Measurements from ENCODE around the gene IQCM.

IQCM gene

GRCh38 chr4:149785696-149786431 lies 29.8 kb downstream of the IQCM start:
- no peak for TF ChIP-seq CTCF (IDR thresholded peaks at IDR 0.05; ENCODE audit: control insufficient read depth, extremely low read depth, insufficient read depth)
- H3K4me3 ChIP-seq (ENCODE audit: low read depth, low read length) = no peak overlapping the region
- DNase-seq (ENCODE audit: low read depth) = no peak

GRCh38 chr4:149784018-149784417 lies 31.6 kb downstream of the IQCM start:
- DNase-seq (ENCODE audit: low read depth) = no peak
- TF ChIP-seq CTCF (IDR thresholded peaks at IDR 0.05; ENCODE audit: control insufficient read depth, extremely low read depth, insufficient read depth) = no peak
- no peak overlapping the region for H3K4me3 ChIP-seq (ENCODE audit: low read depth, low read length)

GRCh38 chr4:149781150-149781549 lies 34.5 kb downstream of the IQCM start:
- no peak for TF ChIP-seq CTCF (IDR thresholded peaks at IDR 0.05; ENCODE audit: control insufficient read depth, extremely low read depth, insufficient read depth)
- H3K4me3 ChIP-seq (ENCODE audit: low read depth, low read length) = no peak overlapping the region
- DNase-seq (ENCODE audit: low read depth) = no peak

- TF ChIP-seq CTCF (IDR thresholded peaks at IDR 0.05; ENCODE audit: control insufficient read depth, extremely low read depth, insufficient read depth) = no peak
- H3K4me3 ChIP-seq (ENCODE audit: low read depth, low read length) = no peak overlapping the region
- no peak for DNase-seq (ENCODE audit: low read depth)
Measured at GRCh38 chr4:149768477-149768876, 47.2 kb downstream of the IQCM start.

GRCh38 chr4:149766135-149766534 lies 49.5 kb downstream of the IQCM start:
- no peak overlapping the region for H3K4me3 ChIP-seq (ENCODE audit: low read depth, low read length)
- no peak for TF ChIP-seq CTCF (IDR thresholded peaks at IDR 0.05; ENCODE audit: control insufficient read depth, extremely low read depth, insufficient read depth)
- DNase-seq (ENCODE audit: low read depth) = no peak

DNA sequence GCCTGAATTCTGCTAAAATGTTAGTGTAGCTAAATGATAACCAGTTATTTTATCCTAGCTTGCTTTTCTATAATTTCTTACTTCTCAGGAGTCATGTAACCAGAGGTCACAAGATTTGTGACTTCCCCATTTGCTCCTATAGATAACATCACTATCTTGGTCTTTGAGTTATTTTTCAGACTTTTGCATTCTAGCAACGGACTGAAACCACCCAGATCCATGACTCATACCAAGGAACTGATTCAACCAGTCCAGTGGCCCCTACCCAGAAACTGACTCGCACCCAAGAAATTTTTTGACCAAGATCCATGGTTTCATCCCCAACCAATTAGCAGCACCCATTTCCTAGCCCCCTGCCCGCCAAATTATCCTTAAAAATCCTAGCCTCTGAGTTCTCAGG lies 50.0 kb downstream of the IQCM start:
- no peak overlapping the region for H3K4me3 ChIP-seq (ENCODE audit: low read depth, low read length)
- no peak for DNase-seq (ENCODE audit: low read depth)
- TF ChIP-seq CTCF (IDR thresholded peaks at IDR 0.05; ENCODE audit: control insufficient read depth, extremely low read depth, insufficient read depth) = no peak

- TF ChIP-seq CTCF (IDR thresholded peaks at IDR 0.05; ENCODE audit: control insufficient read depth, extremely low read depth, insufficient read depth) = no peak
- no peak for DNase-seq (ENCODE audit: low read depth)
Measured at GRCh38 chr4:149755969-149756368, 59.7 kb downstream of the IQCM start.

More at GRCh38 chr4:149755969-149756368, 59.7 kb downstream of the IQCM start:
- no peak overlapping the region for H3K4me3 ChIP-seq (ENCODE audit: low read depth, low read length)
